UCSD-AML1 (cell line): Measurements from ENCODE around the gene LHX4.

Source experiments
- DNase-seq: peaks from one replicate; lab custom pipeline; 2025; ENCODE audit not compliant: unreplicated experiment; lab: John Stamatoyannopoulos, UW

Gene LHX4

GRCh38 chr1:180224902-180225301 is 5.2 kb upstream of the LHX4 start:
- no peak for DNase-seq

DNA sequence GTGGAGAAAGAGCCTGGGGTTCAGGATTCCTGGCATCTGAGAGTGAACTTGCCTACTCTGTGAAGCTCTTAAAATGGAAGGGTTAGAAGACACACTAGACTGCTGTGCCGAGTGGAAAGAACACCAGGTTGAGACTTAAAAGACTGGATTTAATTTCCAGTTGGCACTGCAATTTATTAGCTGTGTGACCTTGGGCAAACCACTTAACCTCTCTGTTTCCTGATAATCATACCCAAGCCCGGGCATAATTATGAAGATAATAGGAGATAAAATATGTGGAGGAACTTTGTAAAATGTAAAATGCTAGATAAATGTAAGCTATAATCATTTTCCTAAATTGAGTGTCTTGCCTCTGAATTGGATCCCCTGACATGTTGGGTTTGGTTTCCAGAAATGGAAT is 4.7 kb upstream of the LHX4 start:
- DNase-seq: no peak

GRCh38 chr1:180227861-180228647 is 2.0 kb upstream of the LHX4 start:
- no peak for DNase-seq

- DNase-seq: no peak
Observed at GRCh38 chr1:180228648-180229482, 1.2 kb upstream of the LHX4 start.

DNA sequence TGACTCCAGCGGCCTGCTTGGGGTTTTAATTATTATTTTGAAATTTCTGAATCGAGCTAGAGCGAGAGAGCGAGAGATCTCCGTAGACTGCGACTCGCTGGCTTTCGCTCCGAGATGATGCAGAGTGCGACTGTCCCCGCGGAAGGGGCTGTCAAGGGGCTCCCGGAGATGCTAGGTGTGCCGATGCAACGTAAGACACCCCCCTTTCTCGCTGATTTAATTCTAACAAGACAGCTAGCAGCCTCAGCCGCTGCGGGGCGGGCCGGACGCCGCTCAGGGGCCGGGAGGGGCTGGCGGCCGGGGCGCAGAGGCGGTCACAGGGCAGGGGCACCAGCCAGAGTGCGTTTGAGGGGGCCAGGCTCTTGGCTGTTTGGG is 339 bp downstream of the LHX4 start:
- DNase-seq: no peak

GRCh38 chr1:180230791-180231505 is 884 bp downstream of the LHX4 start:
- no peak for DNase-seq

DNA sequence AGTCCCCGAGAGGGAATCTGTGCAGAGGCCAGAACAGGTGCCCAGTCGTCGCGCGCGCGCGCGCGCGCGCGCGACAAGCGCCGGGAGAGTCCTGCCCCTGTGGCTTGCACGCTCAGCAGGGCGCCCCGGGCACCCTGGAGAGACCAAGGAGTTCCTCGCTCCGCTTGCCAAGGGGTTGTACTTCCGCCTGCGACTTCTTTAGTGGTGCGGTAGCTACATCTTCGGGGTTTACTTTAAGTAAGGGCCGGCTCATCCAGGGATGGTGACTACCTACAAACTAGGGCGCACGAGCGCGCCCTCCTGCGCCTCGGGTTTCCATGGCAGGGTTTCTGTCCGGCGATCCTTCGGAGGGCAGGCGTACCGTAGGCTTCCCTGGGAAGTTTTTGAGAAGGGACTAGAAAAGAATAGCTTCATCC is 1.4 kb downstream of the LHX4 start:
- DNase-seq: no peak

DNA sequence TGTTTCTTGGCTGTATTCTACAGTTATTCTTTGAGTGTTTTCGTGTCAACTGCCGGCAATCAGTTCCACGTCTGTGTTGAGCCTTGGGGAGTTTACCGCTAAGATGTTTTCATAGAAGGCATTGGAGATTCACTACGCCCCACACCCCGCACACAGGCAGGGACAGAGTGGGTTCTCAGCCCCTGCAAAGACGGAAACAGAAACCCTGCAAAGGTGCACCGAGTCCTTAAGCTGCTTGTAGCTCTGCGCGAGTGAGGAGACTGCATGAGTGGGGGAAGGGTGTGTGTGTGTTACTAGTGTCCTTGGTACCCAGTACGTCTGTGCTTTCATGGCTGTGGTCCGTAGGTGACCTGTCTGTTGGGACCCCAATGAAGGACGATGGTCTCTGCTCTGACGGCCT is 1.9 kb downstream of the LHX4 start:
- no peak for DNase-seq

- DNase-seq: no peak
Observed at GRCh38 chr1:180232521-180233043, 2.5 kb downstream of the LHX4 start.

DNA sequence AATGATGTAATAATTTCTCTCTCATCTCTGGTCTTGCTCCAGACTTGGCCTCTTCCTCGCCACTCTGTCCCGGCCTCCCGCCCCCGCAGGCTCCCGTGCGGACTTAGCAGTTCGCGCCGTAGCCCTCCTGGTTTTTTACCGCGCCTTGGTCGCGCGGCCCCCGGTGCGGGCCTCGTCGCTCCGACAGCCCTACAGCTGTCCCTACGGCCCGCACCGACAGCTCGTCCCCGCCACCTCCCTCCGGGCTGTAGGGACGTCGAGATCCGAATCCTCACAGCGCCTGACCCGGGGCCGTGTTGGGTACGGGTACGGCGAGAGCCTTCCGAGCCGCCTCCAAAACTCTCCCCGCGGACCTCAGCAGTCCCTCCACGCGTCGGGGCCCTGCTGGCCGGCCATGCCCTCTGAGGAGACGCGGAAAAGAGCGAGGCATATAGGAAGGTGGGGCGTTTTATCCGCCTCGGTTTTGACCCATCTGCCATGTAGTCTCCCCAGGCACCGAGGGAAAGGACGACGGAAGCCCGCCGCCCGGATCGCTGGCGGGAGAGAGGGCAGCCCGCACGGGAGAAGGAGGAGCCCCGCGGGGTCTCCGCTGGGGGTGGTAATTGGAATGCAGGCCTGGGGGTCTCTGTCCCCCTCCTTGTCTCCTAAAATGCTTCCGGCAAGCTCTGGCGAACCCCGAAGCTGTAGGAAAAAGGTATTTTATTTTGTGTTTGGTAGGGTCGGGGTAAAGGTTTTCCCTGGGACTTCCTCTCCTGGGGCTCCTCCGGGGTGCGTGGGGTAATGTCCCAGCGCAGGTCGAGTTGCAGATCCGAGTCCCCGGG is 3.3 kb downstream of the LHX4 start:
- DNase-seq: no peak

DNA sequence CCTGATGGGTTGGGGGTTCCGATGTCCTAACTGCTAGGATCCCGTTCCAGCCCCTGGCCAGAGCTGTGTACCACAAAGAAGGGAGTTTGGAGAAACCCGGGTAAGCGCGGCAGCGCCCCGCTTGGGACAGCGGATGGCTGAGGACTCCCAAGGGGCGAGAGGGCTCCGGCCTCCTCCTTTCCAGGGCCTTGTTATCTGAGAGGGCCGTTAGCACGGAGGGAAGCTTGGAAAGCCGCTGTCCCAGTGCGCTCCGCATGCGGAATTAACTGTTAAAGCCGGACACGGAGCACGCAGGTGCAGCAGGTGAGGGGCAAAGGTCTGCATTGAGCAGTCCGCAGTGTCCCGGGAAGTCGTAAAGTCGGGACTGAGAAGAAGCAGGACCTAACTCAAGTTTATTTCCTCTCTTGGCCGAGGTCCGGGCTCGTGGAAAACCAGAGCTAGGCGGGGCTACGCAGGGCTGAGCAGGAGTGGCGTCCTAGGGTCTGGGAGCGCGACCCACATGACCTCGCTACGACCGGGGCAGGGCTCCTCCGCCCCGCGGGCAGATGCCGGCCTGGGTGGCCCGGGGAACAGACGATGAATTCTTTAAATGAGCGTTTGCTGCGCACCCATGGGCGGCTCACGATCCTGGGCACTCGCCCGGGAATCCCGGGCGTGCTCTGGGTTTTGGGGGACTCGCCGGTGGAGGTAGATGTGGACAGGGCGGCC is 4.5 kb downstream of the LHX4 start:
- DNase-seq: no peak

GRCh38 chr1:180235077-180235501 is 5.0 kb downstream of the LHX4 start:
- DNase-seq: no peak

GRCh38 chr1:180235502-180236239 is 5.6 kb downstream of the LHX4 start:
- no peak for DNase-seq

DNA sequence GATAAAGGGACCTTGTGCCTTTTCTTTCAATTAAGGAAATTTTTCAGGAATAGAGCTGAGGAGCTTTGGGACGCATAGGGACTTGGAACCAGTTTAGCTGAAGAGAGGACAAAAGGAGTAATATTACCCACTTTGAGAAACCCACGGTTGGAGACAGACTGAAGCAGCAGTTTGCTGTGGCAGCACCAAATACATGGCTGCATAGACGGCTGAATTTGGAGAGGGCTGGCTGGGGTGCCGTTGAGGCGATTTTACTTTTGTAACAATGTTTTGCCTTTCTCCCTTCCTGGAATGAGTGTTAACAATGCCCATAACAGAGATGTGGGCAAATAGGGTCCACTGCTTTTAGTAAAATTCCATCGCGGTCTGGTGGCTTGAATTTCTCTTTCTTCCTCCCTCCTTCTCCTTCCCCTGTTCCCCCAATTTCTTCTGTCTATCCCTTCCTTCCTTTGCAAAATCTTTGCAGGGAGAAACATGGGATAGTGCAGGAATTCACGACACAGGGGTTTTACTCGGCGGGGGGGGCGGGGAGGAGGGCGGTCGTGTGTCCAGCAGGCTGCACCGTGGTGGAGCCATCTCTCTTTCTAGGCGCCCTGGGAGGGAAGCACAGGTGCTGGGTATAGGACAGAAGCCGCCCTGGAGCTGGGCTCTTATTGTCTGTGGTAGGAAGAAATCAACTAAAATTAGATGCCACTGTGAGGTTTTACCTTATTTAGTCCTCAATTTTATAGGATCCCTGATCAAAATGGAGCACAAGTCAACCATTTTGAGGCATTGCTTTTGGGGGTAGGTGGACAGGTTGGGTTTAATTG is 6.8 kb downstream of the LHX4 start:
- DNase-seq: no peak

DNA sequence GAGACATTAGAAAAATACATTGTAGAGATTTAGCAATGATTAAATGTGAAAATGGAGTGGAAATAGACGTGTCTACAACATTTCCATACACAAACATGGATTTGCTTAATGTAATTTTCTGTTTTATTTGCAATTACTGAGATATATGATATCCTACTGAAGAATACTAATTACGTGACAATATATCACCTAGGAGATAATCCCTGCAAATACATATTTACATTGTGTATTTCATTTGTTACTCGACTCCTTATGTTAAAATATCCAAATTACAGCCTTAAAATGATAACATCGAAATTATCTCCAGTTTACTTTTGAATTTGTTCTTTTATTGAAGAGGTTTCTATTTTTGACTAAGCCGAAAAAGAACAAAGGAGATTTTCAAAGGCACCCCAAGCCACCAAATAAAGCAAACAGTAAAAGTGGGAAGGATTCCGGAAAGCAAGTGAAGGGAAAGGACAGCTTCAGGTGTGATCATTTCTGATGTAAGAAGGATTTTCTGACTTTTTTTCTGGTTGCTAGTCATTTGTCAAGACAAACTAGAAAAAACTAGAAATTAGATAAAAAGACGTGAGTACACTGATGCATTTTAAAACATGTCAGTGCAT is 7.9 kb downstream of the LHX4 start:
- DNase-seq: no peak

DNA sequence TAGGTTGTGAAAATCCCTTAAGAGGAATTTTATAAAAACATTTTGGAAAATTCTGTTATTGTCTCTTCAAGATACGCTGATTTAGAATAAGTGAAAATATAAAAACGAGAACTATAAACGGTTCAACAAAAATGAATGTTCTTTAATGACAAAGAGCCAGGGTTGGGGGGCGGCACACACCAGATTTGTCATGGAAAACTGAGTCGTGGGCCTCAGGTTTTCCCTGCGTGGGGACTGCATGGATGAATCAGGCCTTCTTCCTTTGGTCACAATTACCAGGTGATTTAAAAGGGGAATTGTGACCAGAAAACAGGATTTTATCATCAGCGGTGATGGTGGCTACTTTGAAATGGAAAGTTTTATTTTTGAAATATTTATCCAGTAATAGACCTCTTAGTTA is 8.6 kb downstream of the LHX4 start:
- no peak for DNase-seq

DNA sequence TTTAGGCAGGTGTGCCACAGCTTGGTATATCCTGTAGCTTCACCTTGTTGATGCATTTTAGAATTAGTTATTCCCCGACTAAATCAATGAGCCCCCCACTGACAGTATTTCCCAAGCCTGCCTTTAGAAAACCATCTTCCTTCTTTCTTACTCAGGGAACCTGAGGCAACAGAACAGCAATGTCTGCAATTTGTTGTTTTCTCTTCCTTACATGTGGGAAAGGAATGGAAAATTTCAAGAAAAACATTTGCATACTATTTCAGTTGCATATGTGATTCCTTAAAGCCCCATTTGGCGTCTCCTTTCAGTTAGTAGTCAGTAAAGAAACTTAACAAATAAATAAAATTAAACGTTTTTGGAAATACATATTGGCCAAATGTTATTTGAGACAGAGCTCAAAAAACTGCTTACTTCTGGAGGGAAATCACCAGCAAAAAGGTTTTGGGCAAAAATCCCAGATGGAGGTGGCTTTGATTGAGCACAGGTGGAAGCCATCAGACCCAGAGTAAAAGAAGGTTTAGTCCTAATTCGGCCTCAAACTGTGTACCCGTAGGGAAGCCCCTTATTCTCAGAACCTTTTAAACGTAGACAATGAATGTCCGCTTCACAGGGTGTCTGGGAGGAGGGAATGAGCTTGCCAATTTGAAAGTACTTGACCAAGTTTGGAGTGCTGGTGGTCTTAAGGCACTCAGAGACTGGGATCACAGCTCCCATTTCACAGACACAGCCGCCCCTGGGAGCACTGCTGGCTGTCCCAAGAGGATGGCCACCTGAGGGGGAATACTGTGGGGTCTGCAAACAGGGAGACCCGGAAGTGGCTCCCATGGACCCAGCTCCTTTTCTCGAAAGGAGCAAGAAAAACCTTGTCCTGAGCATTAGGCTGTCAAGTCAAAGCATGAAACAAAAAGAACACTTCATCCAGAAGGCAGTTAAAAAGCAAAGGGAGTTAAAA is 9.4 kb downstream of the LHX4 start:
- DNase-seq: no peak
